Testis (tissue), 2 donors: ENCODE data around the gene ADK.

Experiments
- POLR2A ChIP-seq: fragments of 450-650 bp; IDR thresholded peaks from one replicate; pipeline ENCODE4 v1.6.1; 2017; ENCODE audit warnings: antibody characterized with exemption, mild to moderate bottlenecking, moderate library complexity
- TF ChIP-seq, protein P1 (sequence below), 3 experiments: fragments of 450-650 bp in 2 of 3; fragments of 200-600 bp in 1 of 3; sonication (generic) in 1 of 3; IDR thresholded peaks; one replicate each; pipeline ENCODE4 v1.5.1; 2016 to 2019; ENCODE audit warnings: antibody characterized with exemption in 3 of 3, mild to moderate bottlenecking in 2 of 3, moderate library complexity in 1 of 3

DNA sequence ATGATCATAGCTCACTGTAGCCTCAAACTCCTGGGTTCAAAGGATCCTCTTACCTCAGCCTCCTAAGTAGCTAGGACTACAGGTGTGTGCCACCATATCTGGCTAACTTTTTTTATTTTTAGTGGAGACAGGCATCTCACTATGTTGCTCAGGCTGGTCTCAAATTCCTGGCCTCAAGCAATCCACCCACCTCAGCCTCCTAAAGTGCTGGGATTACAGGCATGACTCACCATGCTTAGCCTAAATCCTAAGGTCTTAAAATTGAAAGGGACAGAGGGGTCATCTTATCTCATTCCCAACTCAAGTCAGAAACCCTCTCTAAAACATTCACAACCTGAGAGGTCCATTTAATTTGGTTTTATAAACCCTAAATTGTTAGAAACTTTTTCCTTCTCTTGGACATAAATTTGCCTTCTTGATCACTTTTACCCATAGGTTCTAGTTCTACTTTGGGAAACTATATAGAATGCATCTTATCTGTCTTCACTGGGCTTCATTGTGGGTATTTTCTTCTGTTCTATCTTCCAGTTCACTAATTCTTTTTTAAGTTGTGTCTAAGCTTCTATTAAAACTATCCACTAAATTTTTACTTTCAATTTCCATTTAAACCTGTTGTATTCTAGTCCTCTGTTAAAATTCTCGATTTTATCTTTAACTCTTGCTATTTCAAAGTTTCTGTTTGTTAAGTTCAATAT, 492.0 kb downstream of the ADK start:
- TF ChIP-seq POLR2A = no peak
- TF ChIP-seq, protein P1, sequence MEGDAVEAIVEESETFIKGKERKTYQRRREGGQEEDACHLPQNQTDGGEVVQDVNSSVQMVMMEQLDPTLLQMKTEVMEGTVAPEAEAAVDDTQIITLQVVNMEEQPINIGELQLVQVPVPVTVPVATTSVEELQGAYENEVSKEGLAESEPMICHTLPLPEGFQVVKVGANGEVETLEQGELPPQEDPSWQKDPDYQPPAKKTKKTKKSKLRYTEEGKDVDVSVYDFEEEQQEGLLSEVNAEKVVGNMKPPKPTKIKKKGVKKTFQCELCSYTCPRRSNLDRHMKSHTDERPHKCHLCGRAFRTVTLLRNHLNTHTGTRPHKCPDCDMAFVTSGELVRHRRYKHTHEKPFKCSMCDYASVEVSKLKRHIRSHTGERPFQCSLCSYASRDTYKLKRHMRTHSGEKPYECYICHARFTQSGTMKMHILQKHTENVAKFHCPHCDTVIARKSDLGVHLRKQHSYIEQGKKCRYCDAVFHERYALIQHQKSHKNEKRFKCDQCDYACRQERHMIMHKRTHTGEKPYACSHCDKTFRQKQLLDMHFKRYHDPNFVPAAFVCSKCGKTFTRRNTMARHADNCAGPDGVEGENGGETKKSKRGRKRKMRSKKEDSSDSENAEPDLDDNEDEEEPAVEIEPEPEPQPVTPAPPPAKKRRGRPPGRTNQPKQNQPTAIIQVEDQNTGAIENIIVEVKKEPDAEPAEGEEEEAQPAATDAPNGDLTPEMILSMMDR (IDR thresholded peaks at IDR 0.05) = no peak
